SH-SY5Y (cell line): ENCODE data around the gene ATP8A2.

ENCODE experiments used
- GATA2 ChIP-seq: IDR thresholded peaks from 2 replicates; pipeline ENCODE4 v1.6.1; 2011; ENCODE audit warnings: mild to moderate bottlenecking, low read depth, low read length
- GATA3 ChIP-seq: IDR thresholded peaks from 2 replicates; pipeline ENCODE4 v1.6.1; 2011; ENCODE audit warnings: low read depth, mild to moderate bottlenecking, low read length, moderate library complexity

ATP8A2 gene

GRCh38 chr13:25990801-25991200, 619.0 kb downstream of the ATP8A2 start:
- TF ChIP-seq GATA3 (no peak), GATA2 (no peak)

- TF ChIP-seq GATA3 (no peak), GATA2 (no peak)
These were observed 620.3 kb downstream of the ATP8A2 start for GRCh38 chr13:25992076-25992475.

GRCh38 chr13:26007261-26008125, 635.7 kb downstream of the ATP8A2 start:
- no peak for TF ChIP-seq GATA3
- no peak for TF ChIP-seq GATA2

- TF ChIP-seq GATA2: no peak
- TF ChIP-seq GATA3: no peak
These were observed 638.9 kb downstream of the ATP8A2 start for GRCh38 chr13:26010487-26011207.

GRCh38 chr13:26011208-26011573, 639.4 kb downstream of the ATP8A2 start:
- TF ChIP-seq GATA2 (no peak), GATA3 (no peak)

- no peak for TF ChIP-seq GATA2
- no peak for TF ChIP-seq GATA3
These were observed 640.4 kb downstream of the ATP8A2 start for GRCh38 chr13:26011996-26012821.

GRCh38 chr13:26012995-26013394, 641.2 kb downstream of the ATP8A2 start:
- no peak for TF ChIP-seq GATA2
- TF ChIP-seq GATA3: no peak

GRCh38 chr13:26015271-26016125, 643.7 kb downstream of the ATP8A2 start:
- TF ChIP-seq GATA2: no peak
- no peak for TF ChIP-seq GATA3

GRCh38 chr13:26016189-26016588, 644.4 kb downstream of the ATP8A2 start:
- TF ChIP-seq GATA3: no peak
- TF ChIP-seq GATA2: no peak

- TF ChIP-seq GATA3: no peak
- no peak for TF ChIP-seq GATA2
These were observed 645.6 kb downstream of the ATP8A2 start for GRCh38 chr13:26017196-26017921.

- TF ChIP-seq GATA2: no peak
- TF ChIP-seq GATA3: no peak
These were observed 646.3 kb downstream of the ATP8A2 start for GRCh38 chr13:26017932-26018665.

GRCh38 chr13:26019251-26019650, 647.5 kb downstream of the ATP8A2 start:
- no peak for TF ChIP-seq GATA3
- TF ChIP-seq GATA2: no peak
